AG10803 (cell line): Measurements from ENCODE around the gene POLR1H.
A peak's percentile ranks its signal among the peaks of the same experiment; 100 is the strongest.

Experiments
- DNase-seq: peaks from one replicate; pipeline ENCODE4 v3.0.0; 2010; ENCODE audit warnings: low read depth
- H3K4me3 ChIP-seq: 2 replicates; pipeline ENCODE4 v1.5.1; 2011; ENCODE audit warnings: mild to moderate bottlenecking, low read length, control low read depth
- CTCF ChIP-seq: conservative IDR thresholded peaks from 2 replicates; pipeline ENCODE4 v1.5.1; 2011; ENCODE audit warnings: mild to moderate bottlenecking, low read length, control low read depth, inconsistent platforms

Gene POLR1H

GRCh38 chr6:30102970-30103871 lies 42.2 kb downstream of the POLR1H start:
- TF ChIP-seq CTCF, result peak; percentile 93
- peak; percentile 85 for DNase-seq
- H3K4me3 ChIP-seq, result peak overlapping the region; percentile 53

GRCh38 chr6:30103872-30104179 lies 42.8 kb downstream of the POLR1H start:
- H3K4me3 ChIP-seq, result peak overlapping the region; percentile 53; the same call in 1 of the 2 replicates
- no peak for TF ChIP-seq CTCF
- DNase-seq, result no peak

GRCh38 chr6:30104661-30105060 lies 43.6 kb downstream of the POLR1H start:
- no peak for DNase-seq
- no peak overlapping the region for H3K4me3 ChIP-seq
- no peak for TF ChIP-seq CTCF

- DNase-seq, result no peak
- TF ChIP-seq CTCF, result no peak
- no peak overlapping the region for H3K4me3 ChIP-seq
Measured at GRCh38 chr6:30111266-30111856, 50.3 kb downstream of the POLR1H start.

- no peak for TF ChIP-seq CTCF
- no peak for DNase-seq
- no peak overlapping the region for H3K4me3 ChIP-seq
Measured at GRCh38 chr6:30112402-30112994, 51.4 kb downstream of the POLR1H start.

GRCh38 chr6:30113003-30113759 lies 52.1 kb downstream of the POLR1H start, which contains the start of gene TRIM31:
Gene TRIM31 (minus strand): TSS chr6:30113090. CDS start chr6:30112805, 285 bp downstream.
- DNase-seq, result no peak
- no peak for TF ChIP-seq CTCF

More at GRCh38 chr6:30113003-30113759, 52.1 kb downstream of the POLR1H start, which contains the start of gene TRIM31:
- no peak within 1 kb of the TSS for H3K4me3 ChIP-seq
